IMR-90 (cell line): ENCODE data around the gene ACIN1. TPM values are rescaled to one million over a fixed set of nuclear protein-coding genes. Genes with fewer than 3 reads are reported as not detected.
A peak's percentile ranks its signal among the peaks of the same experiment; 100 is the strongest.

ENCODE experiments used
- ATAC-seq: fragments of 200-7000 bp; cut with Tn5 transposase; 2 replicates; pipeline ENCODE4 v1.9.1; 2020; ENCODE audit warnings: low read depth, mild to moderate bottlenecking, moderate library complexity
- BruUV-seq: library from RNA; stranded (reverse); fragments of 400-500 nt; replicated peaks from 2 replicates; lab custom pipeline; 2021; lab: Mats Ljungman, UMichigan
- CTCF ChIA-PET: fragments of 300-600 bp; formaldehyde crosslinking; extraction: SDS; loops from one replicate; lab custom pipeline; 2021; ENCODE audit warnings: antibody characterized with exemption; lab: Yijun Ruan, JAX
- POLR2A ChIA-PET: fragments of 300-600 bp; sonication (Branson Sonifier 250); formaldehyde crosslinking; loops from one replicate; lab custom pipeline; 2022; ENCODE audit warnings: antibody characterized with exemption; ENCODE audit not compliant: unreplicated experiment; lab: Charles Lee
- DNase-seq: peaks from one replicate; pipeline ENCODE4 v3.0.0; 2013
- H2AFZ ChIP-seq: replicated peaks from 2 replicates; pipeline ENCODE3; 2013; ENCODE audit warnings: low read length, mild to moderate bottlenecking; ENCODE audit not compliant: poor library complexity
- H2AK5ac ChIP-seq: 2 replicates; pipeline ENCODE4 v1.6.1; 2013; ENCODE audit warnings: low read depth, low read length, inconsistent platforms
- H2AK9ac ChIP-seq: replicated peaks from 2 replicates; pipeline ENCODE3; 2013; ENCODE audit warnings: mild to moderate bottlenecking, low read depth, low read length, moderate library complexity; ENCODE audit not compliant: poor library complexity
- H2BK120ac ChIP-seq: 2 replicates; pipeline ENCODE4 v1.6.1; 2013; ENCODE audit warnings: low read depth, low read length, inconsistent platforms
- H2BK15ac ChIP-seq: 3 replicates; pipeline ENCODE4 v1.6.1; 2013; ENCODE audit warnings: low read depth, low read length, inconsistent platforms
- H2BK20ac ChIP-seq: 2 replicates; pipeline ENCODE4 v1.6.1; 2013; ENCODE audit warnings: low read depth, mild to moderate bottlenecking, inconsistent platforms, low read length, moderate library complexity
- H2BK5ac ChIP-seq: 2 replicates; pipeline ENCODE4 v1.6.1; 2013; ENCODE audit warnings: mild to moderate bottlenecking, low read depth, low read length, inconsistent platforms; ENCODE audit not compliant: poor library complexity, severe bottlenecking
- H3K14ac ChIP-seq: replicated peaks from 2 replicates; pipeline ENCODE4 v1.6.1; 2013; ENCODE audit warnings: low read depth, low read length, inconsistent platforms
- H3K18ac ChIP-seq: 2 replicates; pipeline ENCODE4 v1.6.1; 2013; ENCODE audit warnings: low read depth, low read length, control low read depth
- H3K23ac ChIP-seq: 2 replicates; pipeline ENCODE4 v1.6.1; 2013; ENCODE audit warnings: low read depth, low read length, inconsistent platforms
- H3K27ac ChIP-seq: 2 replicates; pipeline ENCODE4 v1.5.1; 2013; ENCODE audit warnings: mild to moderate bottlenecking, control low read depth, low read length; ENCODE audit not compliant: insufficient read depth
- H3K27me3 ChIP-seq: 2 replicates; pipeline ENCODE4 v1.6.1; 2013; ENCODE audit warnings: low read length; ENCODE audit not compliant: control insufficient read depth, insufficient read depth
- H3K36me3 ChIP-seq: 2 replicates; pipeline ENCODE4 v1.6.1; 2013; ENCODE audit warnings: low read length, mixed read lengths; ENCODE audit not compliant: control insufficient read depth, insufficient read depth
- H3K4ac ChIP-seq: 2 replicates; pipeline ENCODE4 v1.6.1; 2013; ENCODE audit warnings: low read depth, low read length, inconsistent platforms
- H3K4me1 ChIP-seq: 2 replicates; pipeline ENCODE4 v1.6.1; 2013; ENCODE audit warnings: low read length, mixed read lengths; ENCODE audit not compliant: control insufficient read depth, insufficient read depth
- H3K4me2 ChIP-seq: 2 replicates; pipeline ENCODE4 v1.6.1; 2013; ENCODE audit warnings: low read depth, mild to moderate bottlenecking, control low read depth, low read length, moderate library complexity
- H3K4me3 ChIP-seq: 2 replicates; pipeline ENCODE4 v1.5.1; 2013; ENCODE audit warnings: low read depth, mild to moderate bottlenecking, control low read depth, low read length, moderate library complexity; ENCODE audit not compliant: insufficient read depth
- H3K56ac ChIP-seq: 2 replicates; pipeline ENCODE4 v1.6.1; 2013; ENCODE audit warnings: low read length, inconsistent platforms; ENCODE audit not compliant: insufficient read depth; ENCODE audit errors: extremely low read depth
- H3K79me1 ChIP-seq, 2 experiments: 2 replicates each; pipeline ENCODE4 v1.6.1; 2013; ENCODE audit warnings: low read length in 2 of 2, inconsistent platforms in 1 of 2, low read depth in 1 of 2
- H3K9ac ChIP-seq: 2 replicates; pipeline ENCODE4 v1.6.1; 2013; ENCODE audit warnings: low read depth, low read length, control low read depth
- H3K9me1 ChIP-seq: 2 replicates; pipeline ENCODE4 v1.6.1; 2013; ENCODE audit warnings: low read length, inconsistent platforms; ENCODE audit not compliant: insufficient read depth
- H3K9me3 ChIP-seq: 2 replicates; pipeline ENCODE4 v1.6.1; 2013; ENCODE audit warnings: low read length; ENCODE audit not compliant: control insufficient read depth, insufficient read depth
- H4K20me1 ChIP-seq: 2 replicates; pipeline ENCODE4 v1.6.1; 2013; ENCODE audit warnings: low read length, inconsistent platforms; ENCODE audit not compliant: insufficient read depth
- H4K5ac ChIP-seq: 2 replicates; pipeline ENCODE4 v1.6.1; 2013; ENCODE audit warnings: mild to moderate bottlenecking, low read depth, low read length, control low read depth
- H4K8ac ChIP-seq, 2 experiments: 2 replicates each; pipeline ENCODE4 v1.6.1; 2013; ENCODE audit warnings: low read depth in 2 of 2, low read length in 2 of 2, control low read depth in 1 of 2, inconsistent platforms in 1 of 2
- H4K91ac ChIP-seq: 2 replicates; pipeline ENCODE4 v1.6.1; 2013; ENCODE audit warnings: low read depth, low read length, inconsistent platforms; ENCODE audit not compliant: insufficient read depth
- BHLHE40 ChIP-seq: fragments of 150-350 bp; IDR thresholded peaks from 2 replicates; pipeline ENCODE4 v1.6.1; 2016; ENCODE audit warnings: mild to moderate bottlenecking, low read depth, low read length
- CHD1 ChIP-seq: IDR thresholded peaks from 2 replicates; pipeline ENCODE4 v1.6.1; 2012; ENCODE audit warnings: low read depth, low read length, improper control_type of control experiment
- CTCF ChIP-seq: conservative IDR thresholded peaks from 2 replicates; pipeline ENCODE4 v1.5.1; 2012; ENCODE audit warnings: mild to moderate bottlenecking, low read depth, low read length, improper control_type of control experiment
- ELK1 ChIP-seq: fragments of 150-350 bp; IDR thresholded peaks from 2 replicates; pipeline ENCODE4 v1.6.1; 2016; ENCODE audit warnings: low read depth, mild to moderate bottlenecking, low read length, moderate library complexity, borderline replicate concordance
- FOS ChIP-seq: fragments of 150-350 bp; IDR thresholded peaks from 2 replicates; pipeline ENCODE4 v1.6.1; 2016; ENCODE audit warnings: low read depth, low read length
- MAFK ChIP-seq: IDR thresholded peaks from 2 replicates; pipeline ENCODE4 v1.6.1; 2012; ENCODE audit warnings: low read depth, low read length, improper control_type of control experiment
- MXI1 ChIP-seq: IDR thresholded peaks from 2 replicates; pipeline ENCODE4 v1.6.1; 2012; ENCODE audit warnings: low read depth, mild to moderate bottlenecking, low read length, moderate library complexity, borderline replicate concordance
- NFE2L2 ChIP-seq: fragments of 150-350 bp; IDR thresholded peaks from 2 replicates; pipeline ENCODE4 v1.6.1; 2016; ENCODE audit warnings: low read depth, mild to moderate bottlenecking, low read length
- POLR2A ChIP-seq: IDR thresholded peaks from 2 replicates; pipeline ENCODE4 v1.6.1; 2012; ENCODE audit warnings: mild to moderate bottlenecking, low read depth, low read length
- RFX5 ChIP-seq: IDR thresholded peaks from 2 replicates; pipeline ENCODE4 v1.8.0; 2012; ENCODE audit warnings: low read depth, mild to moderate bottlenecking, low read length, moderate library complexity
- whole genome bisulfite sequencing, 2 experiments: methylation state at CpG; one replicate each; pipeline versions ENCODE4 v1.1.5 to v1.1.7; 2013; ENCODE audit warnings: missing lambda C conversion rate in 2 of 2; ENCODE audit not compliant: insufficient read length in 1 of 2; ENCODE audit errors: extremely low coverage in 2 of 2; 5-methylcytosine and 5-hydroxymethylcytosine counted together
- dilution Hi-C: fragments of 300-500 bp; cut with HindIII; formaldehyde crosslinking; loops from one replicate; pipeline ENCODE4 v1.14.3; 2018; ENCODE audit warnings: low sequenced_read_pairs; ENCODE audit not compliant: unreplicated experiment
- in situ Hi-C: fragments of 300-500 bp; cut with MboI; formaldehyde crosslinking; loops from 3 replicates; pipeline ENCODE4 v1.14.3; 2019; ENCODE audit warnings: low sequenced_read_pairs, inconsistent platforms, mixed read lengths
- intact Hi-C: fragments of 100-400 bp; cut with micrococcal nuclease; formaldehyde crosslinking; loops from 2 replicates; pipeline ENCODE4 v1.10.0; 2022
- polyA plus RNA-seq, 3 experiments: library from polyadenylated mRNA; depleted of rRNA; stranded (reverse); fragments of >200 nt; gene quantifications; 2 replicates each; pipeline ENCODE4 v1.2.3, GENCODE V29; 2012; ENCODE audit warnings: low replicate concordance in 1 of 3
- total RNA-seq: library from RNA; depleted of rRNA; stranded (reverse); fragments of >200 nt; gene quantifications from 2 replicates; pipeline ENCODE4 v1.2.3, GENCODE V29; 2012
- TF ChIP-seq, protein P1 (sequence below): fragments of 150-350 bp; IDR thresholded peaks from 2 replicates; pipeline ENCODE4 v1.6.1; 2017; ENCODE audit warnings: mild to moderate bottlenecking, antibody characterized with exemption, low read length, low read depth

ACIN1 gene
- total and polyA plus RNA-seq, 2 of the 4 experiments (the other 2 are of a cell fraction): 73.8 to 185 TPM

DNA sequence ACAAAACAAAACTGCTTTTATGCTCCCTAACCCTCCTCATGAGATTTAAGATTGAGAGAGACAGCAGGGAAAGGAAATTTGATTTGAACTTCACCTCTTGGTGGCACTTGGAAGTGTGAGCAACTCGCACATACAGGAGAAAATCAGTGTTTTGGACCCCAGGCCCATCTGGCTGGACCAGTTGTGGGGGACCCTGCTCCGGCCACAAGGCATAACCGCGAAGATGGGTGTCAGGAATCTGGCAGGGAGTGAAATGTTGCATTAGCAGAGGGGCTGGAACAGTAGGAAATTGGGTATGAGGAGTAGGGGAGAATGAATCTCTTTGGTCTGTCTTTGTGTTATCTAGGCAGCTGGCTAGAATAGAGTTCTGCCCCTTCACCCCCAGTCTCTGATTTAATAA is 8.6 kb upstream of the ACIN1 start:
- Histone ChIP-seq H3K56ac (no peak overlapping the region), H3K27ac (no peak overlapping the region), H4K8ac (no peak overlapping the region), H4K5ac (no peak overlapping the region), H3K4me3 (no peak overlapping the region), H3K4me2 (no peak overlapping the region), H2BK120ac (no peak overlapping the region), H3K14ac (no peak overlapping the region), H2BK5ac (no peak overlapping the region), H2BK15ac (no peak overlapping the region), H4K20me1 (peaks cover 18% of the 10 kb centered on the region; the same call in 1 of the 2 replicates), H3K23ac (0 out of 2 replicates have a peak overlapping the region, but pooled peaks have one; percentile 34), H2AFZ (no peak overlapping the region), H3K18ac (no peak overlapping the region), H2AK9ac (no peak overlapping the region), H3K9me1 (peaks cover 2% of the 10 kb centered on the region; the same call in 1 of the 2 replicates), H3K79me1 (peaks cover 7 to 28% of the 10 kb centered on the region in 2 experiments; a peak in 3 of 4 replicates), H3K4me1 (peaks cover 6% of the 10 kb centered on the region), H2AK5ac (no peak overlapping the region), H3K9ac (no peak overlapping the region), H2BK20ac (no peak overlapping the region), H3K4ac (no peak overlapping the region), H3K9me3 (no peaks in the 10 kb centered on the region), H3K36me3 (peaks cover 5% of the 10 kb centered on the region; the same call in 1 of the 2 replicates), H4K91ac (no peak overlapping the region), H3K27me3 (no peaks in the 10 kb centered on the region)
- TF ChIP-seq FOS (no peak), BHLHE40 (no peak), MXI1 (no peak), MAFK (no peak), CHD1 (no peak), POLR2A (no peak), ELK1 (no peak), NFE2L2 (no peak), CTCF (no peak), RFX5 (no peak)
- TF ChIP-seq, protein P1, sequence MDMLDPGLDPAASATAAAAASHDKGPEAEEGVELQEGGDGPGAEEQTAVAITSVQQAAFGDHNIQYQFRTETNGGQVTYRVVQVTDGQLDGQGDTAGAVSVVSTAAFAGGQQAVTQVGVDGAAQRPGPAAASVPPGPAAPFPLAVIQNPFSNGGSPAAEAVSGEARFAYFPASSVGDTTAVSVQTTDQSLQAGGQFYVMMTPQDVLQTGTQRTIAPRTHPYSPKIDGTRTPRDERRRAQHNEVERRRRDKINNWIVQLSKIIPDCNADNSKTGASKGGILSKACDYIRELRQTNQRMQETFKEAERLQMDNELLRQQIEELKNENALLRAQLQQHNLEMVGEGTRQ: no peak
- intact Hi-C loops (no loop called here), in situ Hi-C loops (loop anchor here (5.0 kb wide), 1 partner anchor 36 kb away; no protein-coding TSS in a partner anchor), dilution Hi-C loops (no loop called here)
- DNase-seq: no peak
- BruUV-seq: no TSS peak
- no peak for ATAC-seq
- ChIA-PET POLR2A (no interaction called here), CTCF (interaction anchor here (1.1 to 1.4 kb wide), 3 partner anchors 9 to 35 kb away, joined by 3 to 5 read pairs (median 4); no protein-coding TSS in a partner anchor)
- WGBS, 2 experiments: 75% methylated on average over 1 of the region's 4 CpGs; no CpG with 5 or more reads in 1 of the 2 experiments
